Central memory CD8-positive, alpha-beta T cell (primary cell): Measurements from ENCODE around the gene OAT.
A peak's percentile ranks its signal among the peaks of the same experiment; 100 is the strongest.

ENCODE experiments used
- ATAC-seq: fragments of 150-1000 bp; cut with Tn5 transposase; replicated peaks from 2 replicates; pipeline ENCODE4 v1.10.0; 2022; ENCODE audit warnings: mild to moderate bottlenecking, moderate FRiP score, moderate number of reproducible peaks; ENCODE audit not compliant: poor library complexity, severe bottlenecking; ENCODE audit errors: extremely low read depth
- DNase-seq, 2 donors: peaks; one replicate each; pipeline ENCODE4 v3.0.0; 2021; ENCODE audit warnings: low spot score in 2 of 2
- H3K27ac Mint-ChIP-seq: one replicate; pipeline ENCODE4 v1.8.0; 2022; ENCODE audit warnings: low read depth, mild to moderate bottlenecking, moderate library complexity, mixed read lengths
- H3K27me3 Mint-ChIP-seq: one replicate; pipeline ENCODE4 v1.8.0; 2022; ENCODE audit warnings: mixed read lengths
- H3K36me3 Mint-ChIP-seq: one replicate; pipeline ENCODE4 v1.8.0; 2022; ENCODE audit warnings: mild to moderate bottlenecking, moderate library complexity, mixed read lengths; ENCODE audit not compliant: insufficient read depth
- H3K4me1 Mint-ChIP-seq: one replicate; pipeline ENCODE4 v1.8.0; 2022; ENCODE audit warnings: mixed read lengths
- H3K4me3 Mint-ChIP-seq: one replicate; pipeline ENCODE4 v1.8.0; 2022; ENCODE audit warnings: mild to moderate bottlenecking, moderate library complexity, mixed read lengths
- H3K9me3 Mint-ChIP-seq: one replicate; pipeline ENCODE4 v1.8.0; 2022; ENCODE audit warnings: mixed read lengths

OAT gene

DNA sequence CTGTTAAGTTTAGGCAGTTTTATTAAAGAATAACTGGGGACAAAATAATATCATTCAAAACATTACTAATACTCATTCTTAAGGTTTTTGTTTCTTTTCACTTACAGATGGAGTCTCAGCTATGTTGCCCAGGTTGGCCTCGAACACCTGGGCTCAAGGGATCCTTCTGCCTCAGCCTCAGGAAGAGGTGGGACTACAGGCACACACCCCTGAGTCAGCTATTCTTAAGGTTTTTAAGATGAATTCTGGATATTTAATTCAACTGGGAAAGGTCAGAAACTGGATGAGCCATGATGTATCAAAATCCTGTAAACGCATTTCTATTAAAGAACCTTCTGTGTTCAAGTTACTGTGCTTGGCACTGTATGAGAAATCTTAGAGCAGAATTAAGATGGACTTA, 3.5 kb downstream of the OAT start:
- Mint-ChIP-seq H3K9me3 (no peaks in the 10 kb centered on the region), H3K27me3 (no peaks in the 10 kb centered on the region), H3K4me3 (no peak overlapping the region), H3K27ac (no peak overlapping the region), H3K36me3 (peaks cover 19% of the 10 kb centered on the region), H3K4me1 (peaks cover 5% of the 10 kb centered on the region)
- DNase-seq (no peak), ATAC-seq (no peak)

DNA sequence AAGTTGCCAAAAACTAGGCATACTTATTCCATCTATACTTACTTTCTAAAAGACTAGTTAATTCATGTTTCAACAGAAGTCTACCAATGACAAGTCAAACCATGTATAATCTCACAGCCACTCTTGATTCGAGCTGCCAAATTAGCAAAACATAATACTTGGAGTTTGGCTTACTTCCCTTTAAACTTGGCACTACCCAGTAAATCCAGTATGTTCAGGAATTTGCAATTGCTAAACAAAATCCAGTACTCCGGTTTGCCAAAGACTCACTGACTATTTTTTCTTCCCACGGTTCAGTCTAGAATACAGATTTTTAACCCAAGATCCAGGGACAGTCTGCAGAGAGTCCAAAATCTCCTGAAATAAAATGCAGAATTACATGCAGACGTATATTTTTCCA, 4.6 kb downstream of the OAT start:
- DNase-seq (no peak), ATAC-seq (no peak)
- Mint-ChIP-seq H3K27me3 (no peaks in the 10 kb centered on the region), H3K27ac (no peak overlapping the region), H3K4me3 (no peak overlapping the region), H3K4me1 (peaks cover under 1% of the 10 kb centered on the region), H3K36me3 (peaks cover 22% of the 10 kb centered on the region), H3K9me3 (no peaks in the 10 kb centered on the region)

DNA sequence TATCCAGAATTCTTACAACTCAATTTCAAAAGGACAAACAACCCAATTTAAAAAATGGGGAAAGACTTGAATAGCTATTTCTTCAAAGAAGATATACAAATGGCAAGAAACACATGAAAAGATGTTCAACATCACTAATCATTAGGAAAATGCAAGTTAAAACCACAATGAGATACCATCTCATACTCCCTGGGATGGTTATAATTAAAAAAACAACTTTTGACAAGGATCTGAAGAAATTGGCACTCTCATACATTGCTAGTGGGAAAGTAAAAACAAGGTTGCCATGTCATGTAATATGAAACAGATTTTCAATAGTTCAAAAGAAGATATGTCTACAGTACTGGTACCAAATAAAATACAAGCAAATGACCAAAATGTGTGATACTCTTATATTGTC, 9.0 kb downstream of the OAT start:
- Mint-ChIP-seq H3K4me1 (no peaks in the 10 kb centered on the region), H3K4me3 (no peak overlapping the region), H3K9me3 (no peaks in the 10 kb centered on the region), H3K27ac (no peak overlapping the region), H3K36me3 (peaks cover 25% of the 10 kb centered on the region), H3K27me3 (no peaks in the 10 kb centered on the region)
- no peak for DNase-seq
- no peak for ATAC-seq

DNA sequence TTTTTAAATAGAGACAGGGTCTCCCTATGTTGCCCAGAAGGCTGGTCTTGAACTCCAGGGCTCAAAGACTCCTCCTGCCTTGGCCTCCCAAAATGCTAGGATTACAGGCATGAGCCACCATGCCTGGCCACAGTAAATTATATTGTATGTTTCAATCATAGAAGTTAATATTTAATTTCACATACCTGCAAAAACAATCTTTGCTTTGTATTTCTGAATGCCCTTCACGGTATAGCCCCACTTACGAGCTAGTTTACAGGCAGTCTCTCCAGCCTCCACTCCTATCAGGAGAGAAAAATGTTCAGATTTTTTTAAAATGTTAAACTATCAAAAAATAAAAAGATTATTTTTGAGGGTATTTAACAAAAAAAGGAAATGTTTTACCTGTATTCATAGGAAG, 10.4 kb downstream of the OAT start:
- no peaks in the 10 kb centered on the region for H3K9me3 Mint-ChIP-seq
- peaks cover 29% of the 10 kb centered on the region for H3K36me3 Mint-ChIP-seq
- no peak overlapping the region for H3K4me3 Mint-ChIP-seq
- no peak overlapping the region for H3K27ac Mint-ChIP-seq
- DNase-seq: no peak
- H3K4me1 Mint-ChIP-seq: peaks cover 6% of the 10 kb centered on the region
- no peak for ATAC-seq
- H3K27me3 Mint-ChIP-seq: no peaks in the 10 kb centered on the region

DNA sequence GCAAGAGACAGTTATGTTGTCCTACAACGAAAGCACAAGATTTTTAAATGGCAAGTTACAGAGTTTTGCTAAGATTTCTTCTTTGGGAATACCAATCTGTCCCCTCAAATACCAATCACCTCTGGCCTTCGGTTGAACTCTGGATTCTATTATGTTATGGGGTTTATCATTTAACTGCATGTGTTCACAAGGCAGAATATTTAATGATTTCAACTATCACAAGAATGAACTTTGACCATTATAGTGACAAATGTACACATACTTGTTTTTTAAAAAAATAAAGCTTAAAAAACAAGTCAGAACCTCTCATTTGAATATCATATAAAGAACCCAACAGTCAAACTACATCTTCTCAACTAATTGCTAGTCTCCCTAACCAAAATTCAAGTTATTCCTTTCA, 11.3 kb downstream of the OAT start:
- Mint-ChIP-seq H3K4me1 (peaks cover 10% of the 10 kb centered on the region), H3K36me3 (peaks cover 30% of the 10 kb centered on the region), H3K27me3 (no peaks in the 10 kb centered on the region), H3K4me3 (no peak overlapping the region), H3K27ac (no peak overlapping the region), H3K9me3 (no peaks in the 10 kb centered on the region)
- DNase-seq (no peak), ATAC-seq (no peak)

DNA sequence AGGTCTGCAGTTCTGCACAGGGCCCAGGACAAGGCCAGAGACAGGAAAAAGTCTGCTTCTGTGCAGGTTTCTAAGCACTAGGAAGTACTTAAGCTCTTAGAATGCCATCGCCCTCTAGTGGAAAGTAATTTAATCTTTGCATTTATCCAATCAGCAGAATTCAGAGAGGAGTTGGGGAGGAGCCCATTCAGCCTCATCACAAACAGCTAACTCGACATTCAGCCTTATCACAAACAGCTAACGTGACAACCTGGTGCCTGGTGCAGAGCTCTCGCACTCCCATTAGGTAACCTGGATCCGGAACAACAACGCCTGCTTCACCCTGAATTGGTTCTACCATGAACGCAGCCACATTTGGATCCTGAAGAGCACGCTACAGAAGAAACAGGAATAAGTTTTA, 15.2 kb downstream of the OAT start:
- ATAC-seq (peak; percentile 98), DNase-seq (peak in 1 of 2 donors; percentile 18)
- H3K36me3 Mint-ChIP-seq: peaks cover 44% of the 10 kb centered on the region
- no peaks in the 10 kb centered on the region for H3K9me3 Mint-ChIP-seq
- H3K4me1 Mint-ChIP-seq: peaks cover 10% of the 10 kb centered on the region
- H3K27me3 Mint-ChIP-seq: no peaks in the 10 kb centered on the region
- no peak overlapping the region for H3K4me3 Mint-ChIP-seq
- H3K27ac Mint-ChIP-seq: peak overlapping the region; percentile 34

DNA sequence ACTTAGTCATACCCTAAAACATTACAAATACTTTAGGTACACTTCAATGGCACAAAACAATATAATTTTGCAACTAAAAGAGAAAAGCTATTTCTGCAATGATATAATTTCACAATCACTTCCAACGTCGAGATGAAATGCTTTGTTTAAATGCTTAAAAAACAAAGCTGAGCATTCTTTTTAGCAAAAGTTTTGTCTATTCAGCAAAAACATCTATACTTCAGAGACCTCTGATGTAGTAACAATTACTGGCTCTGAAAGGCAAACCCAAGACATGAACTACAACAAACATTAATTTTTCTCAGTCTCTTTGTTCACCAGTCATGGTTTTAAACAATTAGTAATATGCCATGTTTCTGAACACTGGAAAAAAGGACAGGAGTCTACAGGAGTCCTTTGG, 16.4 kb downstream of the OAT start:
- H3K4me1 Mint-ChIP-seq: peaks cover 10% of the 10 kb centered on the region
- H3K9me3 Mint-ChIP-seq: no peaks in the 10 kb centered on the region

DNA sequence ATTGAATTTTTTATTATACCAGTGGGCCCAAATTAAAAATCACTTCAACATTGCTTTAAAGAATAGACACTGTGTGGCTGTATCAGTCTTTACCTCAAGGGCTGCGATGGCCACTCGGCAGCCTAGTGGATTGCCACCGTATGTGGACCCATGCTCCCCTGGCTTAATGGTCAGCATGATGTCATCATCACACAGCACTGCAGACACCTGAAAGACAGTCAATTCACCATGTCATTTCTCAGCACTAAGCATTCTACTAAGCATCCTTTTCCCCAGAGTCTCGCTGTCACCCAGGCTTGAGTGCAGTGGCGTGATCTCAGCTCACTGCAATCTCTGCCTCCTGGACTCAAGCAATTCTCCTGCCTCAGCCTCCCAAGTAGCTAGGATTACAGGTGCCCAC, 17.1 kb downstream of the OAT start:
- Mint-ChIP-seq H3K27me3 (no peaks in the 10 kb centered on the region), H3K36me3 (peaks cover 39% of the 10 kb centered on the region), H3K4me3 (no peak overlapping the region), H3K27ac (no peak overlapping the region), H3K4me1 (peaks cover 10% of the 10 kb centered on the region), H3K9me3 (no peaks in the 10 kb centered on the region)
- no peak for DNase-seq
- no peak for ATAC-seq

More for the DNA sequence above, 16.4 kb downstream of the OAT start:
- H3K27me3 Mint-ChIP-seq: no peaks in the 10 kb centered on the region
- DNase-seq: no peak
- H3K27ac Mint-ChIP-seq: no peak overlapping the region
- no peak overlapping the region for H3K4me3 Mint-ChIP-seq
- ATAC-seq: no peak
- H3K36me3 Mint-ChIP-seq: peaks cover 41% of the 10 kb centered on the region

DNA sequence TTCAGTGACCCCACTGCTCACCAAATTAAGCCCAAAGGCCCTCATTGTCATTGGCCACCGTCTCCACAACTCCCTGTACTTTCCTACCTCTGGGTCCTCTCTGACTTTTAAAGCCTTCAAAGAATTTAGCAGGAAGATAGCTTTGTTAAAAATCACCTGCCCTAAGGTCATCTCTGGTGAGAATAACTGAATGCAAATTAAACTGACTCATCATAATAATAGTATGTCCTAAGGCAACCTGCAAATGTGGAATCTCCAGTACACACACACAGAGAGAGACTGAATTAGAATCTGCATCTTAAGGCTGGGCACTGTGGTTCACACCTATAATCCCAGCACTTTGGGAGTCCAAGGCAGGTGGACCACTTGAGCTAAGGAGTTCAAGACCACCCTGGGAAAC, 24.1 kb downstream of the OAT start:
- peaks cover 15% of the 10 kb centered on the region for H3K36me3 Mint-ChIP-seq
- no peaks in the 10 kb centered on the region for H3K9me3 Mint-ChIP-seq
- H3K27me3 Mint-ChIP-seq: no peaks in the 10 kb centered on the region
- DNase-seq: no peak
- no peak overlapping the region for H3K4me3 Mint-ChIP-seq
- H3K27ac Mint-ChIP-seq: no peak overlapping the region
- H3K4me1 Mint-ChIP-seq: no peaks in the 10 kb centered on the region
- no peak for ATAC-seq

DNA sequence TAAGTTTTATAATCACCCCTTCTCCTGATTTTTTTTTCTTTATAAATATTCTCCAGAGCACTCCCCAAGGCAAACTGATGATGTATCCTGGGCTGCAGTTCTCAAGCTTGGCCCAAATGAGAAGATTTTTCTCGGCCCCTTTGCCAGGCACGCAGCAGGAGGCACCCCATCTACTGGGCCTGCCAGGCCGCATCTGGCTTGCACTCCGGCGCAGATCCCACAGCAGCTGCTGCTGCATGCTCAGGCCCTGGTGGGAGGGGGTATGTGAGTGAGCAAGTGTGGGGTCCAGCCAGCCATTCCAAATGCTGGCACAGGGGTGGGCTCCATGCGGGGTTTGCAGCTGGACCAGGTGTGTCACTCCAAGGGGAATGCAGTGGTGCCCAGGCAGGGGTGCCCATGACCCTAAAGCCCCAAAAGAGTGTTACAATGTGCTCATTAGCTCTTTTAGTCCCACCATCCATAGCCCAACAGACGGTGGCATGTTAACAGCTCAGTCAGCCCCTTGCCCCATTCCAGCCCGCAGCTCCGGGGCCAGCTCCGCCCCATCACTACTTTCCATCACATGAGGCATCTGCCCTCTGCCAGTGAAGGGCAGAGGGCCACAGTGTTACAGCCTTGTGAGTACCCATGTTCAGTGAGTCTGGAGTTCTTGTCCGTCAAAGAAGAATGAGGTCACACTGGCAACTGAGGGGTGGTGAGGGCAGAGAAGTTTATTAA, 25.9 kb downstream of the OAT start:
- Mint-ChIP-seq H3K9me3 (no peaks in the 10 kb centered on the region), H3K36me3 (peaks cover 5% of the 10 kb centered on the region), H3K4me3 (no peak overlapping the region), H3K27me3 (no peaks in the 10 kb centered on the region), H3K4me1 (no peaks in the 10 kb centered on the region), H3K27ac (no peak overlapping the region)
- ATAC-seq: no peak
- no peak for DNase-seq

DNA sequence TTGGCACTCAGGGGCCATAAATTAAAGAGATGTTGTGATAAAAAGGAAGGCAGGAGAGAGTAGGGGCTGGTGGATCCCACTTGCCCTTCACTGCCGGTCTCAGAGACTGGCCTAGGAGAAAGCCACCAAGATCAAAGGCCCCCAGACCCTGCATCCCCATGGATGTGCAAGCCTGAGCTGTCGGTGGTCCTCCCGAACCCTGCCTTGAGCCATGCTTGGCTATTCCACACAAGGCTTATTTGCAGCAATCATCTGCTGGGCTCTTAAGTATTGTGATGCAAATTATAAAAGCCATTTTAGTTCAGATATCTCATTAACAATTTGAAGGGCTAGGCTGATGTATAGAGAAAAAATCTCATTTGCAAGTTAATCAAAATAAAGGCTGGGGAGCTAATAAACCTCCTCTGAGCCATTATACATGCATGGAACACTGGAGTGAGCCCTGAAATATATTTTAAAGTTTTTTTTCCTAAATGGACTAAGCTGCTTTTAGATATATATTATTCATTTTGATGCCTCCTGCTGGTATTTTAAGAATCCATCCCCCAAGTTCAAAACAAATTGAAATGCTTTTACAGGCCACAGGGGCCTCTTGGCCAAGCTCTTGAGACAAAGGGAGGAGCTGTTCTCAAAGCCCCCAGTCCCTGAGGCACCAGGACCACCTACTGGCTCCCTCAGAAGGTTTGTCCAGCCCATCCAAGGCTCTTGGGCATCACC, 28.1 kb downstream of the OAT start:
- H3K27me3 Mint-ChIP-seq: peaks cover under 1% of the 10 kb centered on the region
- ATAC-seq: no peak
- no peak for DNase-seq
- no peak overlapping the region for H3K27ac Mint-ChIP-seq
- peaks cover 2% of the 10 kb centered on the region for H3K36me3 Mint-ChIP-seq
- no peak overlapping the region for H3K4me3 Mint-ChIP-seq
- H3K9me3 Mint-ChIP-seq: no peaks in the 10 kb centered on the region
- H3K4me1 Mint-ChIP-seq: no peaks in the 10 kb centered on the region

DNA sequence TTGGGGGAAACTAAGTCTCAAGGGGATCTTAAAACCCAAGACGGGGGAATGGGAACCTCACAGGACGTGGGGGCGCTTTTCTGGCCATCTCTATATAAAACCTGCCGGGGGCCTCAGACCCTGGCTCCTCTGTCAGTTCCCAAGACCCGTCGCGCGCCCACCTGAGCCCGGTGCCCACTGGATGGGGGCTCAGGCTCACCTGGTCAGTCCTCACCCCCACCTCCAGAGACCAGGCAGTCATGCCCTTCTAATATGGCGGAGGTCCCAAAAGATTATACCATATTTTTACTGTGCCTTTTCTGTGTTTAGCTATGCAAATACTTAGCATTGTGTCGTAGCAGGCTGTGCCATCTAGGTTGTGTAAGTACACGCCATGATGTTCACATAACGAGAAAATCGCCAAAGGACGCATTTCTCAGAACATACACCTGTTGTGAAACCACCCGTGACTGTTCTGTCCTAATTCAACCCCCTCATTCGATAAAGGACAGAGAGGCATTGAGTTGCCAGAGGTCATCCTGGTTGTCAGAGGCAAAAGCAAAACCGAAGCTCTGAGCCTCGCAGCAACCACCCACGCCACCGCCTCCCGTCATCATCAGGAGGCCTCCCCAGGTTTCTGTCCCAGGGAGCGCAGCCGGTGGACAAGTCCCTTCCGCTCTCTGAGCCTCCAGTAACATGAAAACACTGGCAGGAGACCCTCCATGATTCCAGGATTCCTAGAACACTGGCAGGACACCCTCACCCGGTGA, 28.9 kb downstream of the OAT start:
- no peaks in the 10 kb centered on the region for H3K4me1 Mint-ChIP-seq
- no peak overlapping the region for H3K27ac Mint-ChIP-seq
- H3K27me3 Mint-ChIP-seq: peaks cover 9% of the 10 kb centered on the region
- DNase-seq: no peak
- peaks cover 2% of the 10 kb centered on the region for H3K36me3 Mint-ChIP-seq
- ATAC-seq: no peak
- peak overlapping the region; percentile 52 for H3K4me3 Mint-ChIP-seq
- no peaks in the 10 kb centered on the region for H3K9me3 Mint-ChIP-seq
